HG03354 (cell line): ENCODE results near the gene AQP7.

Source experiments
- ATAC-seq: cut with Tn5 transposase; IDR thresholded peaks from one replicate; pipeline ENCODE4 v1.9.1; 2021; ENCODE audit warnings: mild to moderate bottlenecking; ENCODE audit not compliant: unreplicated experiment, poor library complexity, severe bottlenecking

Gene AQP7

GRCh38 chr9:33340186-33340585 lies 62.2 kb downstream of the AQP7 start:
- no peak for ATAC-seq
